Upper lobe of left lung (tissue), 6 donors: Measurements from ENCODE around the gene ZNG1F. TPM values are rescaled to one million over a fixed set of nuclear protein-coding genes. Genes with fewer than 3 reads are reported as not detected.
"Not testable (repeated sequence)": the region's sequence is repeated elsewhere in the genome, so short reads cannot be mapped to it uniquely, and the experiment has no call there.

Experiments
- ATAC-seq, 2 donors: fragments of 200-7000 bp; cut with Tn5 transposase; one replicate each; pipeline ENCODE4 v1.9.1; 2022; ENCODE audit warnings: mild to moderate bottlenecking in 2 of 2, moderate library complexity in 2 of 2; ENCODE audit not compliant: low FRiP score in 2 of 2
- DNase-seq, 2 donors: peaks; one replicate each; pipeline ENCODE4 v3.0.0-alpha.2; 2019 to 2020
- H3K27ac ChIP-seq, 4 donors: fragments of 200-600 bp; sonication (generic); one replicate each; pipeline ENCODE4 v1.5.1; 2016 to 2019
- H3K27me3 ChIP-seq, 4 donors: fragments of 200-600 bp; sonication (generic); one replicate each; pipeline ENCODE4 v1.5.1; 2017 to 2019
- H3K36me3 ChIP-seq, 4 donors: fragments of 200-600 bp; sonication (generic); one replicate each; pipeline ENCODE4 v1.5.1; 2016 to 2019
- H3K4me1 ChIP-seq, 4 donors: fragments of 200-600 bp; sonication (generic); one replicate each; pipeline ENCODE4 v1.5.1; 2018 to 2019
- H3K4me3 ChIP-seq, 4 donors: fragments of 200-600 bp; sonication (generic); one replicate each; pipeline ENCODE4 v1.5.1; 2017 to 2019; ENCODE audit warnings: mild to moderate bottlenecking in 2 of 4, moderate library complexity in 1 of 4
- H3K9me3 ChIP-seq, 4 donors: fragments of 200-600 bp; sonication (generic); one replicate each; pipeline ENCODE4 v1.5.1; 2018 to 2019
- WGBS, 2 donors: methylation state at CpG; one replicate each; pipeline ENCODE4 v1.1.5; 2017 to 2018; 5-methylcytosine and 5-hydroxymethylcytosine counted together
- total RNA-seq, 6 donors: library from RNA; depleted of rRNA in 4 of 6; stranded (reverse); fragments of >200 nt in 4 of 6; gene quantifications; one replicate each; pipeline versions ENCODE4 v1.1.0 to v1.2.1, GENCODE V29; 2016 to 2021
- donor health status: DM: no; HTN: no; CAD: no; lungs with moderate emphysema.
- donor health status: DM: no; HTN: yes; CAD: no; lungs with severe emphysema.

ZNG1F gene
- total RNA-seq, 6 donors from 2014 or later: 4.8 to 19.0 (median 9.1) TPM

- H3K4me3 ChIP-seq, H3K36me3 ChIP-seq, DNase-seq, ATAC-seq, H3K9me3 ChIP-seq, H3K4me1 ChIP-seq, H3K27ac ChIP-seq, H3K27me3 ChIP-seq: not testable (repeated sequence)
- 71 to 75% methylated on average over 2 to 3 of the region's 4 CpGs for WGBS, 2 donors
Observed at GRCh38 chr9:41174994-41175393, 14.1 kb downstream of the ZNG1F start.

DNA sequence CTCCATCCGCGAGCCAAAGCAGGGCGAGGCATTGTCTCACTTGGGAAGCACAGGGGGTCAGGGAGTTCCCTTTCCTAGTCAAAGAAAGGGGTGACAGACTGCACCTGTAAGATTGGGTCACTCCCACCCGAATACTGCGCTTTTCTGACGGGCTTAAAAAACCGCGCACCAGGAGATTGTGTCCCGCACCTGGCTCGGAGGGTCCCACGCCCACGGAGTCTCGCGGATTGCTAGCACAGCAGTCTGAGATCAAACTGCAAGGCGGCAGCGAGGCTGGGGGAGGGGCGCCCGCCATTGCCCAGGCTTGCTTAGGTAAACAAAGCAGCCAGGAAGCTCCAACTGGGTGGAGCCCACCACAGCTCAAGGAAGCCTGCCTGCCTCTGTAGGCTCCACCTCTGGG is 39.0 kb downstream of the ZNG1F start:
- 99% methylated on average over 11 of the region's 18 CpGs; no CpG with 5 or more reads in 1 of the 2 donors for WGBS, 2 donors
- H3K27me3 ChIP-seq, H3K27ac ChIP-seq, H3K4me1 ChIP-seq, H3K4me3 ChIP-seq, ATAC-seq, H3K36me3 ChIP-seq, H3K9me3 ChIP-seq: not testable (repeated sequence)
- DNase-seq: peak in 1 of 2 donors; percentile 57

GRCh38 chr9:41141878-41142277 is 47.2 kb downstream of the ZNG1F start:
- 94 to 95% methylated on average over 2 of the region's 2 CpGs for WGBS, 2 donors
- not testable (repeated sequence) for ATAC-seq

DNA sequence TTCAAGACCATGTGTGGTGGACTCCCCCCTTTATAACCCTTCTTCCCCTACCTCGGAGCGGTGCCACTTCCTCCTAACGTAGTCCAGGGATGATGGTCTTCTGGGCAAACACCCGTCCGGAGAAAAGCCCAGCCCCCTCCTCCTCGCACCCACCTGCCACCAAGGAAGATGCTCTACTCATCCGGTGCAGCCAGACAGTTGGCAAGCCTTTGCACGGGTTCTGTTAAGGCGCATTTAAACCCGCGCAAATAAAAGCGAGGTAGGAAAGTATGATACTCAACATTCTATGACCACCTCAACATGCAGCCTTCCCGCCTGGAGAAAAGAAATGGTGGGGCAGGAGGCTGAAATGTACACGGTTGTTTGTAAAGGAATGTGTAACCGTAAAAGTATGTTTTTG is 60.5 kb downstream of the ZNG1F start, which contains the start of gene FOXD4L6:
TSS of gene FOXD4L6 (minus strand) at position 101 of the 400 bp plus-strand sequence. CDS start 298 bp downstream, outside the sequence.
- DNase-seq, H3K4me3 ChIP-seq, H3K27me3 ChIP-seq, H3K36me3 ChIP-seq, ATAC-seq, H3K4me1 ChIP-seq, H3K27ac ChIP-seq, H3K9me3 ChIP-seq: not testable (repeated sequence)
- WGBS, 2 donors: no CpG with 5 or more reads among the region's 15 CpGs

More at GRCh38 chr9:41141878-41142277, 47.2 kb downstream of the ZNG1F start:
- not testable (repeated sequence) for DNase-seq, H3K9me3 ChIP-seq, H3K27ac ChIP-seq, H3K27me3 ChIP-seq, H3K4me3 ChIP-seq, H3K36me3 ChIP-seq, H3K4me1 ChIP-seq

GRCh38 chr9:41126746-41127446 is 62.2 kb downstream of the ZNG1F start:
- H3K36me3 ChIP-seq, H3K4me3 ChIP-seq, H3K27me3 ChIP-seq, ATAC-seq, H3K9me3 ChIP-seq, H3K4me1 ChIP-seq, H3K27ac ChIP-seq: not testable (repeated sequence)
- peak in 1 of 2 donors; percentile 11 for DNase-seq
- WGBS, 2 donors: 9 to 18% methylated on average over 8 to 10 of the region's 45 CpGs

DNA sequence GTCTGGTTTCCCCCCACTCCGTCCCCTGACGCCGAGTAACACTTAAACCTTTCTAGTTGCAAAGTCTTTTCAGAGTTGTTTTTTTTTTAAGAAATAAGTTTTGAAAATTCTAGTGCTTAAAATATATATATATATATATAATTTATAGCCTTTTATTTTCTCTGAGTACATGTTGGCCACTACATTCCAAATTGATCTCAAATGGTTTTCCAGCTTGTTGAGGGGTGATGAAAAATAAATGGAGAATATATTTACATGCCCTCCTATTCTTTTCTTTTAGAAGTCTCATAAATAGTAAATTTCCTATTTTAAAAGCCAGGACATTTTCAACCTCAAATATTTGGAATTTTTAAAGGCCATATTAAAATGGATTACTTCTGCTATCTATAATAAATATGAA is 63.2 kb downstream of the ZNG1F start:
- not testable (repeated sequence) for H3K9me3 ChIP-seq, H3K36me3 ChIP-seq, H3K4me3 ChIP-seq, DNase-seq, H3K27ac ChIP-seq, H3K4me1 ChIP-seq, ATAC-seq, H3K27me3 ChIP-seq
- whole genome bisulfite sequencing, 2 donors: 0 to 38% methylated on average over 2 to 3 of the region's 3 CpGs

DNA sequence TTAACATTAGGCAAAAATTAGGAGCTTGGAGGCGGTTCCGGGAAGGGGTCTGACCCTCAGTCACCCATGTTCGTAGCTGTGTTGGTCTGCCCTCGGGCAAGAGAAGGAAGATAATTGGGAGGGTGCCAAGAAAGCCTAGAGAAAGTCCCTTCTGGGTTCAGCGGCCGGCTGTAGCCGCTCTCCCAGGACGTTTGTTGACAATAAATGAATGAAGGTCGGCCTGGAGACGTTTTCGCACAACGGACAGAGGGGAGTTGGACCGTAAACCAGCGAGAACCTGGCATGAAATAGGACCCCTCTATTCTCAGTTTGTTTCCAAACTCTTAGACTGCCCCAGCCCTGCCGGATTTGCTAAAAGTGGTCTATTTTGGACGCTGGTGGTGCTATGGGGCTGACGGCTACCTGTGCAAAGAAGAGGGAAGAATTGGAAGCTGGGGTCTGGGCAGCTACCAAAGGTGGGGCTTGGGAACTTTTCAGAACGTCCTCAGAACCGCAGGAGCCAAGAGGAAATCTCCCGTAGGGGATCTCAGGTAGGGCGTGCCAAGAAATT is 63.9 kb downstream of the ZNG1F start:
- H3K36me3 ChIP-seq, H3K9me3 ChIP-seq, DNase-seq, H3K4me3 ChIP-seq, H3K27me3 ChIP-seq, H3K4me1 ChIP-seq, H3K27ac ChIP-seq: not testable (repeated sequence)
- ATAC-seq: peak; percentile 26 to 38
- no CpG with 5 or more reads among the region's 21 CpGs for WGBS, 2 donors

GRCh38 chr9:41124250-41125108 is 64.6 kb downstream of the ZNG1F start:
- not testable (repeated sequence) for H3K36me3 ChIP-seq, H3K4me1 ChIP-seq, H3K4me3 ChIP-seq, H3K27ac ChIP-seq, H3K27me3 ChIP-seq, H3K9me3 ChIP-seq
- 31 to 52% methylated on average over 8 to 27 of the region's 52 CpGs for WGBS, 2 donors
- DNase-seq (peak in 1 of 2 donors; percentile 68), ATAC-seq (peak; percentile 64 to 77)

DNA sequence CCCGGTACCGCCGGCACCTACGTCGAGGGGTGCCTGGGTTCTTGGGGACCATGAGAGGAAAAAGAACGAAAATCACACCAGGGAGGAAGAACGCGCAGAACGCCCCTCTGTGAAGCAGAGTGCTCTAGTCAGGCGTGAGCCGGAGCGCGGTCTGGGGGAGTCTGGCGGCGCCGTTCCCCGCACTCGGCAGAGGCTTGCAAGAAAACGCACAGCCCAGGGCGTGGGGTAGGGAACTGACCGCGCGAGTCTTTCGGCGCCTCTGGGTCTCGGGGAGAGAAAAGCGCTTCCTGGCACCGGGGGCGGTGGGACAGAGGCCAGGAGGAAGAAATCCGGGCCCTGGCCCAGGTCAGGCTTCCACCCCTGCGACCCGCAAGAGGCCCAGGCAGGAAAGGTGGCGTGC is 65.3 kb downstream of the ZNG1F start:
- H3K27ac ChIP-seq, H3K4me3 ChIP-seq, H3K4me1 ChIP-seq, H3K36me3 ChIP-seq, H3K9me3 ChIP-seq, H3K27me3 ChIP-seq: not testable (repeated sequence)
- ATAC-seq: peak; percentile 51 to 60
- peak in 1 of 2 donors; percentile 52 for DNase-seq
- 5% methylated on average over 19 of the region's 33 CpGs; no CpG with 5 or more reads in 1 of the 2 donors for WGBS, 2 donors

- H3K9me3 ChIP-seq, H3K4me3 ChIP-seq, H3K27ac ChIP-seq, H3K36me3 ChIP-seq, H3K4me1 ChIP-seq, H3K27me3 ChIP-seq: not testable (repeated sequence)
- DNase-seq (peak in 1 of 2 donors; percentile 17), ATAC-seq (peak; percentile 8 to 37)
- WGBS, 2 donors: no CpG with 5 or more reads among the region's 32 CpGs
Observed at GRCh38 chr9:41123396-41123795, 65.7 kb downstream of the ZNG1F start.

DNA sequence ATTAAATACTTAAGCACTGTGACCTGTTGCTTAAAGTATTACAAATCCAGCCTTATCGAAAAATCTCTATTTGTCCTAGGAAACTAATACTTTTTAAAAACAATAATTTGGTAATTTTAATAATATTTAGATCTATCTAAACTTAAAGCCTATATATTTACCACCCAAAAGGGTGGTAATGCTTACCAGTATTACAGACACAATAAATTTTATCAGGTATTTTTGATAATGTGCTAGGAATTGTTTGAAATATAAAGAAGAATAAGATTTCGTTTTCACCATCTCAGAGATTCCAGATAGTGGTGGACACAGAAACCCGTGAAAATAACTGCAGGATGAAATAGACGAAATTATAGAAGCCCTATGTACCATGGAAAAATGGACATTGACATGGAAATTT is 68.4 kb downstream of the ZNG1F start:
- not testable (repeated sequence) for H3K9me3 ChIP-seq, H3K36me3 ChIP-seq, H3K27ac ChIP-seq, ATAC-seq, H3K4me3 ChIP-seq, H3K4me1 ChIP-seq, DNase-seq, H3K27me3 ChIP-seq
- 38 to 61% methylated on average over 3 to 4 of the region's 4 CpGs for WGBS, 2 donors

DNA sequence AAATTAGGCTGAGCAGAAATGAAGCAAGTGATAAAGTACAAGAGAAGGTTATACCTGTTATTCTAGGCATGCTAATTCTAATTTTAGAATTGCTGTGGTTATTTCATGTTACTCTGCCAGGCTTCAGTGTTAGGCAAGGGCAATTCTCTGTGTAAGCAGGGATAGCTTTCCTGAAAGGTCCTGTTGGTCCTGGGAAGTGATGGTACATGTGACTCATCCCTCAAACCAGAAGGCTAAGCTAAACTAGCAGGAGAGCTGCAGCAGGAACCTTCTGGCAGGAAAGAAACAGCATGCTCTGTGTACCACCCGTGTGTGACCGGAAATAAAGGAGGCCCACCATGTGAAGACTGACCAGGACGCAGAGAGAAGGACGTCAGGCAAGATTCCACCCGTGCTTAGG is 69.4 kb downstream of the ZNG1F start:
- ATAC-seq: peak in 1 of 2 donors; percentile 4
- H3K4me3 ChIP-seq, DNase-seq, H3K36me3 ChIP-seq, H3K27ac ChIP-seq, H3K27me3 ChIP-seq, H3K4me1 ChIP-seq, H3K9me3 ChIP-seq: not testable (repeated sequence)
- WGBS, 2 donors: no CpG with 5 or more reads among the region's 5 CpGs

DNA sequence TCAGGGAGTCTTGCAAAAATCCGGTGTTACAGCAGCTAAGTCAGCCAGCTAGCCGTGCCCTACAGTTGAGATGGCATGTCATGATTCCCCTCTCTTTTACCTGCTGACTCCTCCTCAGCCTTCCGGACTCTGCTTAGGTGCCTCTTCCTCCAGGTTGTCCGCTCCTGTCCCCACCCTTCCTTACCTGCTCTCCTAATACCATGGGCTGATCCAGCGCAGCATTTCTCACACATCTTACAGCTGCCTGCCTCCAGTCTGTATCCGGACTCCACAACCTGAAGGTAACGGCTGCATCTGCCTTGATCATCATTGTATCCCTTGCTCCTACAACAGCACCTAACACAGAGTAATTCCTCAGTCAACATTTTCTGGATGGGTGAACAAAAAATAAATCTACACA is 69.8 kb downstream of the ZNG1F start:
- H3K4me3 ChIP-seq, H3K4me1 ChIP-seq, H3K36me3 ChIP-seq, H3K9me3 ChIP-seq, H3K27ac ChIP-seq, H3K27me3 ChIP-seq, DNase-seq: not testable (repeated sequence)
- WGBS, 2 donors: 39 to 51% methylated on average over 7 of the region's 7 CpGs
- ATAC-seq: peak; percentile 62 to 75
